ENCODE results near the gene COX10.

- TF ChIP-seq CTCF (IDR thresholded peaks at IDR 0.05) (no peak), POLR2A (IDR thresholded peaks at IDR 0.05; ENCODE audit: low read depth) (no peak), EP300 (IDR thresholded peaks at IDR 0.05) (no peak)
These were observed 608 bp upstream of the COX10 start for GRCh38 chr17:14068542-14069250.

Data from esophagus muscularis mucosa (tissue), 4 donors.